H9 (cell line): Measurements from ENCODE around the gene INTS6. TPM values are rescaled to one million over a fixed set of nuclear protein-coding genes. Genes with fewer than 3 reads are reported as not detected.
A peak's percentile ranks its signal among the peaks of the same experiment; 100 is the strongest.

Experiments
- DNase-seq: peaks from one replicate; pipeline ENCODE4 v3.0.0-alpha.2; 2017
- H2AFZ ChIP-seq: one replicate; pipeline ENCODE4 v1.6.1; 2013; ENCODE audit warnings: mild to moderate bottlenecking, low read length, control low read depth, moderate library complexity
- H2AK5ac ChIP-seq: 2 replicates; pipeline ENCODE4 v1.6.1; 2013; ENCODE audit warnings: low read length, control low read depth, mixed read lengths; ENCODE audit not compliant: insufficient read length
- H2BK120ac ChIP-seq: one replicate; pipeline ENCODE4 v1.6.1; 2013; ENCODE audit warnings: low read depth, mild to moderate bottlenecking, low read length, control low read depth, inconsistent platforms; ENCODE audit not compliant: poor library complexity, severe bottlenecking
- H2BK12ac ChIP-seq: 2 replicates; pipeline ENCODE4 v1.6.1; 2013; ENCODE audit warnings: low read length, control low read depth, mixed read lengths, low read depth; ENCODE audit not compliant: insufficient read length
- H2BK15ac ChIP-seq: 2 replicates; pipeline ENCODE4 v1.6.1; 2013; ENCODE audit warnings: low read depth, low read length, control low read depth
- H2BK20ac ChIP-seq: one replicate; pipeline ENCODE4 v1.6.1; 2013; ENCODE audit warnings: low read depth, mild to moderate bottlenecking, low read length, control low read depth, inconsistent platforms; ENCODE audit not compliant: poor library complexity, severe bottlenecking
- H2BK5ac ChIP-seq: 2 replicates; pipeline ENCODE4 v1.6.1; 2013; ENCODE audit warnings: low read length, control low read depth, mixed read lengths; ENCODE audit not compliant: insufficient read length
- H3K14ac ChIP-seq: 2 replicates; pipeline ENCODE4 v1.6.1; 2013; ENCODE audit warnings: low read length, control low read depth; ENCODE audit not compliant: insufficient read depth
- H3K18ac ChIP-seq: 2 replicates; pipeline ENCODE4 v1.6.1; 2013; ENCODE audit warnings: low read depth, mild to moderate bottlenecking, mixed read lengths, low read length, control low read depth; ENCODE audit not compliant: insufficient read length
- H3K23ac ChIP-seq: 2 replicates; pipeline ENCODE4 v1.6.1; 2013; ENCODE audit warnings: low read length, control low read depth, mixed read lengths, low read depth; ENCODE audit not compliant: insufficient read length
- H3K23me2 ChIP-seq: 2 replicates; pipeline ENCODE4 v1.6.1; 2013; ENCODE audit warnings: low read depth, mild to moderate bottlenecking, mixed read lengths, low read length, control low read depth; ENCODE audit not compliant: insufficient read length, poor library complexity, severe bottlenecking
- H3K27ac ChIP-seq: 2 replicates; pipeline ENCODE4 v1.5.1; 2013; ENCODE audit warnings: low read length, control low read depth, mixed read lengths, low read depth; ENCODE audit not compliant: insufficient read length
- H3K27me3 ChIP-seq: 2 replicates; pipeline ENCODE4 v1.6.1; 2013; ENCODE audit warnings: low read length, control low read depth, inconsistent platforms; ENCODE audit not compliant: insufficient read depth
- H3K4ac ChIP-seq: 2 replicates; pipeline ENCODE4 v1.6.1; 2013; ENCODE audit warnings: low read depth, mild to moderate bottlenecking, control low read depth, inconsistent platforms, low read length, moderate library complexity
- H3K4me1 ChIP-seq: 2 replicates; pipeline ENCODE4 v1.6.1; 2013; ENCODE audit warnings: low read length, control low read depth, inconsistent platforms; ENCODE audit not compliant: insufficient read depth
- H3K4me2 ChIP-seq: 2 replicates; pipeline ENCODE4 v1.6.1; 2013; ENCODE audit warnings: low read length, control low read depth, mixed read lengths; ENCODE audit not compliant: insufficient read length, insufficient read depth
- H3K56ac ChIP-seq: 2 replicates; pipeline ENCODE4 v1.6.1; 2013; ENCODE audit warnings: low read depth, mild to moderate bottlenecking, mixed read lengths, low read length, control low read depth; ENCODE audit not compliant: insufficient read length
- H3K79me1 ChIP-seq: 2 replicates; pipeline ENCODE4 v1.6.1; 2013; ENCODE audit warnings: low read depth, mild to moderate bottlenecking, moderate library complexity, low read length, control low read depth, inconsistent platforms; ENCODE audit not compliant: insufficient read depth, poor library complexity, severe bottlenecking
- H3K79me2 ChIP-seq: 2 replicates; pipeline ENCODE4 v1.6.1; 2013; ENCODE audit warnings: low read length, control low read depth, inconsistent platforms; ENCODE audit not compliant: insufficient read depth
- H3K9ac ChIP-seq: 2 replicates; pipeline ENCODE4 v1.6.1; 2013; ENCODE audit warnings: low read length, control low read depth, mixed read lengths; ENCODE audit not compliant: insufficient read length; ENCODE audit errors: extremely low read depth
- H3K9me3 ChIP-seq: one replicate; pipeline ENCODE4 v1.6.1; 2013; ENCODE audit warnings: low read depth, low read length, inconsistent platforms; ENCODE audit not compliant: control insufficient read depth
- H3T11ph ChIP-seq: one replicate; pipeline ENCODE4 v1.6.1; 2013; ENCODE audit warnings: mild to moderate bottlenecking, low read length, control low read depth, inconsistent platforms
- H4K20me1 ChIP-seq: one replicate; pipeline ENCODE4 v1.6.1; 2013; ENCODE audit not compliant: control insufficient read depth, insufficient read length, insufficient read depth
- H4K5ac ChIP-seq: 2 replicates; pipeline ENCODE4 v1.6.1; 2013; ENCODE audit warnings: low read depth, mild to moderate bottlenecking, mixed read lengths, low read length, control low read depth; ENCODE audit not compliant: insufficient read length
- H4K8ac ChIP-seq: replicated peaks from 2 replicates; pipeline ENCODE4 v1.6.1; 2013; ENCODE audit warnings: low read length, control low read depth, mixed read lengths, low read depth; ENCODE audit not compliant: insufficient read length
- H4K91ac ChIP-seq: 2 replicates; pipeline ENCODE4 v1.6.1; 2013; ENCODE audit warnings: low read depth, mild to moderate bottlenecking, moderate library complexity, mixed read lengths, low read length, control low read depth; ENCODE audit not compliant: insufficient read length
- H3K27ac Mint-ChIP-seq, 3 experiments: 2 replicates in 2 of 3; 3 replicates in 1 of 3; pipeline ENCODE4 v1.8.0; 2020 to 2021; ENCODE audit warnings: mixed read lengths in 3 of 3, mild to moderate bottlenecking in 1 of 3, moderate library complexity in 1 of 3
- H3K27me3 Mint-ChIP-seq: 2 replicates; pipeline ENCODE4 v1.8.0; 2021; ENCODE audit warnings: low read depth, mild to moderate bottlenecking, moderate library complexity, mixed read lengths
- H3K36me3 Mint-ChIP-seq, 3 experiments: 2 replicates in 2 of 3; 3 replicates in 1 of 3; pipeline ENCODE4 v1.8.0; 2020 to 2021; ENCODE audit warnings: low read depth in 3 of 3, mixed read lengths in 3 of 3; ENCODE audit not compliant: insufficient read depth in 1 of 3
- H3K4me1 Mint-ChIP-seq, 2 experiments: 2 replicates each; pipeline ENCODE4 v1.8.0; 2020; ENCODE audit warnings: mixed read lengths in 2 of 2
- H3K4me3 Mint-ChIP-seq, 2 experiments: 2 replicates in 1 of 2; 3 replicates in 1 of 2; pipeline ENCODE4 v1.8.0; 2020 to 2021; ENCODE audit warnings: mild to moderate bottlenecking in 2 of 2, mixed read lengths in 2 of 2, moderate library complexity in 1 of 2
- H3K9me3 Mint-ChIP-seq, 2 experiments: 2 replicates in 1 of 2; 3 replicates in 1 of 2; pipeline ENCODE4 v1.8.0; 2020; ENCODE audit warnings: mild to moderate bottlenecking in 2 of 2, mixed read lengths in 2 of 2, moderate library complexity in 1 of 2
- CTCF ChIP-seq: fragments of 200-600 bp; sonication (generic); conservative IDR thresholded peaks from 3 replicates; pipeline ENCODE4 v1.8.0; 2021; ENCODE audit warnings: antibody characterized with exemption, mild to moderate bottlenecking
- WGBS: extraction: QIAGEN DNeasy Blood & Tissue Kit; methylation state at CpG from one replicate; pipeline ENCODE4 v1.1.7; 2013; ENCODE audit warnings: missing lambda C conversion rate, low lambda C conversion rate, mixed read lengths; ENCODE audit not compliant: insufficient read length; ENCODE audit errors: extremely low coverage; 5-methylcytosine and 5-hydroxymethylcytosine counted together
- total RNA-seq: library from RNA; stranded (reverse); gene quantifications from 2 replicates; pipeline ENCODE4 v1.2.1, GENCODE V29; 2021

The INTS6 gene
- total RNA-seq, 1 experiment from 2014 or later, result 61.2 TPM

- Histone ChIP-seq H4K20me1 (no peaks in the 10 kb centered on the region), H2AK5ac (no peak overlapping the region), H3K56ac (no peak overlapping the region), H3K27ac (no peak overlapping the region), H4K8ac (no peak overlapping the region), H2BK120ac (no peak overlapping the region), H3K23ac (no peak overlapping the region), H2BK12ac (no peak overlapping the region), H3K79me1 (no peaks in the 10 kb centered on the region), H3K23me2 (no peaks in the 10 kb centered on the region), H3T11ph (no peak overlapping the region), H2BK20ac (no peak overlapping the region), H3K4me1 (peaks cover 8% of the 10 kb centered on the region), H3K14ac (no peak overlapping the region), H3K79me2 (peaks cover 7% of the 10 kb centered on the region; the same call in 1 of the 2 replicates), H3K4me2 (peak overlapping the region; percentile 61), H3K9ac (no peak overlapping the region), H3K18ac (no peak overlapping the region), H4K91ac (no peak overlapping the region), H3K4ac (no peak overlapping the region), H3K9me3 (no peaks in the 10 kb centered on the region), H3K27me3 (no peaks in the 10 kb centered on the region), H2BK15ac (no peak overlapping the region), H2BK5ac (no peak overlapping the region), H2AFZ (no peak overlapping the region), H4K5ac (no peak overlapping the region)
- TF ChIP-seq CTCF, result no peak
- peak overlapping the region; percentile 17 to 56 for H3K4me3 Mint-ChIP-seq
- no peak for DNase-seq
- peaks cover 19 to 46% (median 28%) of the 10 kb centered on the region in 3 experiments; a peak in 6 of 7 replicates for H3K36me3 Mint-ChIP-seq
- H3K27me3 Mint-ChIP-seq, result no peaks in the 10 kb centered on the region
- peaks cover 63 to 70% of the 10 kb centered on the region in 2 experiments for H3K4me1 Mint-ChIP-seq
- H3K9me3 Mint-ChIP-seq, result no peaks in the 10 kb centered on the region
- WGBS, result no CpG with 5 or more reads among the region's 4 CpGs
- peak overlapping the region; percentile 45 to 97 (median 78); a peak in 6 of 7 replicates for H3K27ac Mint-ChIP-seq
Measured at GRCh38 chr13:51425410-51426042, 27.3 kb downstream of the INTS6 start.
